Tongue (tissue), 2 donors: ENCODE measurements around the gene CS. TPM values are rescaled to one million over a fixed set of nuclear protein-coding genes. Genes with fewer than 3 reads are reported as not detected.
"Not testable (repeated sequence)": the region's sequence is repeated elsewhere in the genome, so short reads cannot be mapped to it uniquely, and the experiment has no call there.

Experiments
- DNase-seq: peaks from one replicate; pipeline ENCODE4 v3.0.0-alpha.2; 2015
- total RNA-seq: library from RNA; depleted of rRNA; stranded (reverse); fragments of >200 nt; gene quantifications from one replicate; pipeline ENCODE4 v1.2.3, GENCODE V29; 2014

Gene CS
- total RNA-seq, 1 donor from 2014 or later = 235 TPM

DNA sequence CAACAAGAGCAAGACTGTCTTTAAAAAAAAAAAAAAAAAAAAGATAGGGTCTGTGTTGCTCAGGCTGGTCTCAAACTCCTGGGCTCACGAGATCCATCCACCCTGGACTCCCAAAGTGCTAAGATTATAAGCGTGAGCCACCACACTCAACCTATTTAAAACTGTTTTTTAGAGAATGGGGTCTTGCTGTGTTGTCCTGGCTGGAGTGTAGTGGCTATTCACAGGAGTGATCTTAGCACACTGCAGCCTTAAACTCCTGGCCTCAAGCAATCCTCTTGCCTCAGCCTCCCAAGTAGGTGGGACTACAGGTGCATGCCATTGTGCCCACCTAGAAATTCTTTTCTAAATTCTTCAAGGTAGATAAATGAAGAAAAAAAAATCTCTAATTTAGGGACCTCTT lies 25.8 kb downstream of the CS start:
- DNase-seq = no peak

DNA sequence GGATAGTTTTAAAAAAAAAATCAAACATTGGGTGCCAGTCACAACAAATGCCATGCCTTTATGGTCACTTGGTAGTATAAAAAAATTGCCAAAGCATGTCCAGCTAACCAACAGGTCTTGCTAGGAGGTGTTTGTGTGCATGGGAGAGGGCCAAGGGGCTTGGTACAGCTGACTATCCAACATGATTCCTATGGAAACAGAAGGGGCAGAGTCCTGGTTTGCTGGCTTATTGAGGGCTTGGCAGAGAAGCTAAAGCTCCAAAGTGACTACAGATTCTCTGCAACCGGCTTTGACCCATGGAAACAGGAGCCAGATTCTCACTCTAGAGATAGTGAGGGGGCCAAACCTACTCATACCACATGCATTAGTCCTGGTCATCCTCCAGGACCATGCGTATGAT lies 27.7 kb downstream of the CS start:
- DNase-seq = not testable (repeated sequence)

DNA sequence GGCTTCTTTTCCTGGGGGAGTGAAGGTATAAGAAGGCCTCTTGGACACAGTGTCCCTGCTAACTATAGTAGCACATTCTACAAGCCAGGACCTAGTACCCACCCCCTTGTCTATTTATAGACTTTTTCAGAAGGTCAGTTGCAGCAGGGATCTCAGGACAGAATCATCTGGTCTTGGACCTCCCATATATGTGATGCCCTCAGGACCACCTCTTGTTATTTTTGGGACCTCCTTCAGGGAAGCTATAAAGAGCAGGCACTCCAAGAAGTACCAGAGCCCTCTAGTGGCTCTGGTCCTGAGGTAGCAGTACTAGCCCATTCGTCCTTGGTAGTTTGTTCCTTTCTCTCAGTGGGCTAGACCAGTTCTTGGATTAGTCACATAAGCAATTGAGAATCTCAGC lies 29.1 kb downstream of the CS start:
- peak; percentile 58 for DNase-seq

DNA sequence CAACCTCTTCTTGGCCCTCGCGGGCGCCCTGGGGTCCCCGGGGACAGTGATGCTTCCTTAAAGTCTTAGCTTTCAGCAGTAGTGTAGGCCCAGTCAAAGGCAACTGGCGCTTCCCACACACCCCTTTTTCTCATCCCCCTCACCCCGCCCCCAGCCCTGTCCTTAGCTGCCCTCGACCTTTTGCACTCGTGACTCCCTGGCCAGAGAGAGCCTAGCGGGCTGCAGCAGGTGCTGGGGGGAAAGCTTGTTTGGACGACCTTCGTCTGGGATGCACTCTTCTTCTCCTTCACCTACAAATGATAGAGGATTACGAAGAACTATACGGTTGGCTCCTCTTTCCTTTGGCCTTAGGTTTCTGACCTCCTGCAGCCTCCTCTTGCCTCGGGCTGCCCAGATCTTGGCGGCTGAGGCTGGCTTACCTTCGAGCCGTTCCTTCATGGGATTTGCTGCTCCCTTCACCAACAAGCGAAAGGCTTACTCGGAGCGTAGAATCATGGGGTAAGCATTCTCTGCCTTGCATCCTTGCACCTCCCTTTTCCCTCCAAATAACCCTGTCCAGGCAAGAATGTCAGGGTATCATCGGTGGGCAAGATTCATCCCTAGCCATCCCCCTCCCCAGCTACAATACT lies 32.6 kb downstream of the CS start:
- DNase-seq = no peak

GRCh38 chr12:56266693-56267442 lies 33.3 kb downstream of the CS start, which contains the start of gene COQ10A:
COQ10A (plus strand) TSS chr12:56266942; CDS start chr12:56267119, 177 bp downstream.
- DNase-seq = peak; percentile 95

DNA sequence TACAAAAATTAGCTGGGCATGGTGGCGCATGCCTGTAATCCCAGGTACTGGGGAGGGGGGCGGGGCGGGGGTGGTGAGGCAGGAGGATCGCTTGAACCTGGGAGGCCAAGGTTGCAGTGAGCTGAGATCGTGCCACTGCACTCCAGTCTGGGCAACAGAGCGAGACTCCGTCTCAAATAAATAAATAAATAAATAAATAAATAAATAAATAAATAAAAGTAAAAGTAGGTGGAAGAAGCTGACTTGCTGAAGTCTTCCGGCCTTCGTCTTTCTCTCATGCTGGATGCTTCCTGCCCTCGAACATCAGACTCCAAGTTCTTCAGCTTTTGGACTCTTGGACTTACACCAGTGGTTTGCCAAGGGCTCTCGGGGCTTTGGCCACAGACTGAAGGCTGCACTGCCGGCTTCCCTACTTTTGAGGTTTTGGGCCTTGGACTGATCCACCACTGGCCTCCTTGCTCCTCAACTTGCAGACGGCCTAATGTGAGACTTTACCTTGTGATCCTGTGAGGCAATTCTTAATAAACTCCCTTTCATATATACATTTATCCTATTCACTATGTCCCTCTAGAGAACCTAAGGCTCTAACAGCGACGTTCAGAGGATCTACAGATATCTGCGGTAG lies 34.0 kb downstream of the CS start:
- not testable (repeated sequence) for DNase-seq

- DNase-seq = not testable (repeated sequence)
Measured at GRCh38 chr12:56262955-56263354, 37.2 kb downstream of the CS start.

DNA sequence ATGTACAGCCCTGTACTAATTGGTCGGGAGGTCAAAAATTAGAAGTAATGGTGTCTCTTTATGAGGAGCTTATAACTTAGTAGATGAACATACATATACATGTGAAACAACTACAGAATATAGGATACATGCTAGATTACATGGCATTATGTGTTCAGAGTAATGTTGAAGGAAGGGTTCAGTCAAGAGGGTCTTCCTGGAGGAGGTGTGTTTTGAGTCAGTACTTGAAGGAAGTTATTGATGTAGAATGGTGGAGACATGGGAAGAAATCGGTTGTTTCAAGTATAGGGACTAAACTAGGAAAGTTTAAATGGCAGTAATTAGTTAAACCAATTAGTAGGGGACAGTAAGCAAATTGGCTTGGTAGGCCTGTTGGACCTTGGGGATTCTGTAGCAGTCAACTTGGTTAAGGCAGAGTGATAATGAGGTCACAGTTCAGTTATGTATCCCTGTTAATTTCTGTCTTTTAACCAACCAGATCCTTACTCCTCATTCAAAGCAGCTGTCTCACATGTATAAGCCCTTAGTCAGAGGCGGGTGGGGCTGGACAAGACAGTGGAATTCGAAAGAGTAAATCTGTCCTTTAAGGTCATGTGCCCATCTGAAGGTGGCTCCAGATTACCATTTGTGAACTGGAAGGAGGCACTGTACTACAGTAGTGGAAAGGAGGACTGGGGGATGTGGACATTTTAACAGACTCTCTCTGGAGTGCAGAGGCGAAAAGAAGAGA lies 38.5 kb downstream of the CS start:
- peak; percentile 56 for DNase-seq

- no peak for DNase-seq
Measured at GRCh38 chr12:56260921-56261320, 39.2 kb downstream of the CS start.

- DNase-seq = no peak
Measured at GRCh38 chr12:56260380-56260779, 39.8 kb downstream of the CS start.

- DNase-seq = no peak
Measured at GRCh38 chr12:56258820-56259183, 41.3 kb downstream of the CS start.

- DNase-seq = peak; percentile 92
Measured at GRCh38 chr12:56258068-56258819, 41.9 kb downstream of the CS start, which contains the start of gene ANKRD52. ANKRD52 (minus strand) TSS chr12:56258384; CDS start chr12:56258269, 115 bp downstream.

DNA sequence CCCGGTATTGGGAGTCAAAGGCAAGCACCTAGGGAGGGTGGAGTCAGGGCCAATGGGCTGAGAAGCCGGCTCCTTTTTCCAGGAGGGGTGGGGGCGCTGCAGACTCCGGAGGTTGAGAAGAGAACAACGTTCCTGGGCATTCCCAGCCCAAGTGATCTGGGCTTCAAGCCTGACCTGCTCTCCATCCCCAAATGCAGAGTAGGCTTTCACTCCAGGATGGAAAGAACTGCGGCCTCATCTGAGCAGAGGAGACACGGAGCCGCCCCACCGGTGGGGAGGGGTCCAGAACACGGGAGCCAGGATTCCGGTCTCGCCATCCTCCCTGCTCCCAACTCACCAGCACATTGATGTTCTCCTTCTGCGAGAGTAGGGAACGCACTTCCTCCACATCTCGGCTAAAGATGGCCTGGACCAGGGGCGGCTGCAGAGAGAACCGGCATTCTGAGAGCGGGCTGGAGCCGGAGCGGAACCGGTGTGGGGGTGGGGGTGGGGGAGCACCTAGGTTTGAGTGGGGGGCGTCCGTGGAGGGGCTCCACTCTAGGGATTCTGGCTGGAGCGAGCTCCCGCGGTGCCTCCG lies 42.6 kb downstream of the CS start:
- DNase-seq = peak; percentile 46

DNA sequence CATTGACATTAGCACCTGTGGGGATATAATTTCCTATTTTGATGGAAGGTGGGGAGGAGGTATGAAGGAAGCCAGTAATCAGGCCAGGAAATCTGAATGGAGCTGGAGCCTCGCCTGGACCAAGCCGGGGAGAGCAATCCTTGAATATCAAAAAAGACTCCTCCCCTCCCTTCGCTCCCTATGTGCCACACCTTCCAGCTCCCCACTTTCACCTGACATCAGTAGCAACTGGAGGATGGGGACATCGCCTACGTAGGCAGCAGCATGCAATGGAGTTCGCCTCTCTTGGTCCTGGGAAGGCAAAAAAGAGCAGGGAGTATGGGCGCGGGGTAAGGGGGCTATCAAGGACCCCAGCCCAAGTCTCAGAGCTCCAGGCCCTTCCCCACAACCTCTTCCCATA lies 43.1 kb downstream of the CS start:
- no peak for DNase-seq

DNA sequence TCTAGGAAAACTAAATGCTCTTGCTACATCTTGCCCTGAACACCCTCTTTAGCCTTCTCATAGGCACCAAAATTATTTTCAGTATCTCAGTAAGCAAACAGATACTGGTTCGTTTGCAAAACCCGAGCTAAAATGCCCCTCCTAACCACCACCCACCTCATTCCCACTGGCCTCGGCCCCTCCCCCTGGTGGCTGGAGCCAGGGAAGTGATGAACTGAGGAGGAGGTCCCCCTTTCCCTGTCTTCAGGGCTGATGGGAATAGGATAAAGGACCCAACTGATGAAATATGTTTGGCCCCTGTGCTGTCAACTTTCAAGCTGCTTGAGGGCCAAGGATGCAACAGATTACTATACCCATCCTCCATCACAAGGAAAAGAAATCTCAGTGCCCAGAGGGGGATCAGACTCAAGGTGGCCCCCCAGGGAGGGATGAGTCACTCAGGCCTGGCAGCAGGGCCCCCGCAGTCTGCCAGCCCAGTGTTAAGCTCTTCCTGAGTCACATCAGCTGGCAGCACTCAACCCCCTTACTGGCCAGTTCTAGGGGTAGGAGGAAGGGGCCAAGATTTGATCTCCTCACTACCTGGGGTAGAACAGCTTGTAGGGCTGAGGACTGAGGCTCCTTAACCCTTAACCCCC lies 43.7 kb downstream of the CS start:
- DNase-seq = no peak

- no peak for DNase-seq
Measured at GRCh38 chr12:56255671-56256070, 44.5 kb downstream of the CS start.

GRCh38 chr12:56253091-56253490 lies 47.0 kb downstream of the CS start:
- no peak for DNase-seq

DNA sequence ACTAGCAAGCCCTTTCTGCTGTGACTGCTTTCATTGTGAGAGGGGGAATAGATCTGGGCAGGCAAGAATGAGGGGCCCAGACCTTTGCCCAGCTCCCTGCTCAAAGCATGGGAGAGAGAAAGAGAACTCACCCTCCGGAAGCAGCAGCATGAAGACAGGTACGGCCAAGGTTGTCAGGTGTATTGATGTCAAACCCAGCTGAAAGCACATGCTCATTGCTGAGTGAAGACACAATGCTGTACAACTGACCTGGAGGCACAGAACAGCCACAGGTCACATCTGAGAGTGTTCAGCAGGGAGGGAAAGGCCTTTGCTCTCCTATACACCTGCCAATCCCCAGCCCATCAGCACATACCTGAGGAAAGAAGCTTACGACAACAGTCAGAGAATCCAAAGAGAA lies 47.5 kb downstream of the CS start:
- no peak for DNase-seq

GRCh38 chr12:56248711-56249110 lies 51.4 kb downstream of the CS start:
- no peak for DNase-seq

DNA sequence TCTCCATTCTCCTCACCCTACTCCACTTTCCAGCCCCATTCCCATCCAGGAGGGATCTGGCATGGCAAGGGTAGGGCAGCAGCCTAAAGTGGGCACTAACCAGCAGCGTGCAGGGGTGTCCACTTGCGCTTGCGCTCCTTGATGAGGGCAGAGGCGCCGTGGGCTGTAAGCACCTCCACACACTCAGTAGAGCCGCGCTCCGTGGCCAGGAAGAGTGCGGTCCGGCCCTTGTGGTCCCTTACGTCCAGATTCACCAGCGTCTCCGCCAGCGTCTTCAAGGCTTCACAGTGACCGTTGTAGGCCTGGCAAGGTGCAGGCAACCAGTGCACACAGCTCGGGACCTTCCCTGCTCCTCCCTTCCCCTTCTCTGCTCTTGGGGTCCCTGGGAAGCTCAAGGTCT lies 52.2 kb downstream of the CS start:
- no peak for DNase-seq

GRCh38 chr12:56244494-56244893 lies 55.6 kb downstream of the CS start:
- no peak for DNase-seq
